AG09309 (cell line): Measurements from ENCODE around the gene OR10A2.

ENCODE experiments used
- DNase-seq: peaks from one replicate; pipeline ENCODE4 v3.0.0-alpha.2; 2010; ENCODE audit warnings: low read depth
- H3K4me3 ChIP-seq: 2 replicates; pipeline ENCODE4 v1.5.1; 2011; ENCODE audit warnings: mild to moderate bottlenecking, low read depth, low read length, moderate library complexity; ENCODE audit not compliant: control insufficient read depth
- CTCF ChIP-seq: IDR thresholded peaks from 2 replicates; pipeline ENCODE4 v1.5.1; 2011; ENCODE audit warnings: mild to moderate bottlenecking, low read depth, low read length, inconsistent platforms; ENCODE audit not compliant: insufficient read depth, control insufficient read depth; ENCODE audit errors: missing control alignments

OR10A2 gene

GRCh38 chr11:6919698-6920097, 56.8 kb downstream of the OR10A2 start:
- no peak for TF ChIP-seq CTCF
- no peak for DNase-seq

GRCh38 chr11:6920702-6921101, 57.8 kb downstream of the OR10A2 start, which contains the start of gene OR2D3:
Gene OR2D3, plus strand, starts transcription at chr11:6921002. Its CDS starts 0 bp downstream, at chr11:6921002.
- H3K4me3 ChIP-seq = no peak within 1 kb of the TSS
- TF ChIP-seq CTCF = no peak

More at GRCh38 chr11:6919698-6920097, 56.8 kb downstream of the OR10A2 start:
- H3K4me3 ChIP-seq = no peak overlapping the region

More at GRCh38 chr11:6920702-6921101, 57.8 kb downstream of the OR10A2 start, which contains the start of gene OR2D3:
- no peak for DNase-seq
